ENCODE results near the gene MLLT1.

GRCh38 chr19:6228551-6229215 lies 51.1 kb downstream of the MLLT1 start:
- TF ChIP-seq CTCF (IDR thresholded peaks at IDR 0.05 in 8 of 11, conservative IDR thresholded peaks at IDR 0.05 in 3 of 11) (no peak), POLR2AphosphoS5 (IDR thresholded peaks at IDR 0.05) (peak in 1 of 3 donors; percentile 26), POLR2A (IDR thresholded peaks at IDR 0.05) (no peak)
